DMS114 treated with DMSO at 0.1 percent for 48 hours (cell line): ENCODE results near the gene ZFYVE28.
"Not testable (repeated sequence)": the region's sequence is repeated elsewhere in the genome, so short reads cannot be mapped to it uniquely, and the experiment has no call there.

Experiments used
- DNase-seq: peaks from one replicate; lab custom pipeline; 2025; ENCODE audit not compliant: unreplicated experiment; lab: John Stamatoyannopoulos, UW

ZFYVE28 gene

DNA sequence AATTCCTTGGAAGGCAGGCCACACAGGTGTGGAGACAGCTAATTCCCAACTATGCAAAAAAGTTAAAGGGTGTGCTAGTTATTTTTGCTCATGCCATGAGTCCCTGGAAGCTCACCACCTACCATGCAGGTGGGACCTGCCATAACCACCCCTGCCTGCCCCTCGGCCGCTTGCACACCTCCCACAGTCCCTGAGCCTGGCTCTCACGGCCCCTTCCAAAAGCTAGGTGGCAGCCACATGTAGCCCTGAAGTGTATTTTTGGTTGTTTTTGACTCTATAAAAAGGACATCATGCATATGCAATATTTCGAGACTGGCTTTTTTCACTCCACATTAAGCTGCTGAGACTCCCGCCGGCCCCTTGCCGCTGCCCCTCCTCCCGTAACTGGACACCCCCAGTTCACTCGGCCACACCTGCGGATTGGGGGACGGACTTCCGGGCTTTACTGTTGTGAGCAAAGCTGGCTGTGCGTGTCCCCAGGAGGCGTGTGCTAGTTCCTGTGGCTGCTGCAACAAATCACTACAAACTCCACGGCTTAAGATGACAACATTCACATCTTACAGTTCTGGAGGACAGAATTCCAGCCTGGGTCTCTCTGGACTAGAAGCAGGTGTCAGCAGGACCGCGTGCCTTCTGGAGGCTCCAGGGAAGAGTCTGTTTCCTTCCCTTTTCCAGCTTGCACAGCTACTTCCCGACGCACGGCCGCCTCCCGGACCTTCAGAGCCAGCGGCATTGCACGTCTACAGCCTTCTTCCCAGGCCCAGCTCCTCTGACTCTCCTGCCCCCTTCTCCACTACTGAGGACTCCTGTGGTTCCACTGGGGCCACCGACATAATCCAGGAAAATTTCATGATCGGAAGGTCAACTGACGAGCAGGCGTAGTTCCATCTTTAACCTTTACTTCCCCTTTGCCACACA, 24.8 kb downstream of the ZFYVE28 start:
- DNase-seq = no peak

DNA sequence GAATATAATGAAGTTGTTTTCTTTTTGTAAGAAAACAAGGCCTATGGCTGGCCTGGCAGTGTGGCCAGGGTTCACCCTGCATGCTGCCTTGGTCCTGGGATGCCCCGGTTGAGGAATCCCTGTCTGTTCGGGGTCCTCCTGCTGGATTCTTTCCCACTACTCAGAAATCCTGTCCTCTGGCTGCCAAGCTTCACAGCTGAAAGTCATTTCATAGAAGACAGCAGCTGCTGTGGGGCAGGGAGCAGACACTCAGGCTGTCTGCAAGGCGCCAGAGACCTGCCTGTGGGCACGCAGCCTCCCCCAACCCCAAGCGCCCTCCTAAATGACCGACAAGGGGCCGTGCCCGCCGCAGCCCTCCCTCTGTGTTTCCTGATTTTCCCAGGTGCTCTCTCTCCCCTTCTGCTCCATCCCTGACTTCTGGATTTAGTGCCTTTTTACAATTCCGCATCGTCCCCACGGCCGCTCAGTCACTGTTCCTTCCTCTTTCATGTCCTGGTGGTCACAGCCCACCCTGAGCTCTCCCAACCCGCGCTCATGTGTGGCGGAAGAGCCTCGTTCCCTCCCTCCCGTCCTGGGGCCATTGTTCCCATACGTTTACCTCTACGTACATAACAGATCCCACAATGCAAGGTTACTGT, 27.5 kb downstream of the ZFYVE28 start:
- no peak for DNase-seq

DNA sequence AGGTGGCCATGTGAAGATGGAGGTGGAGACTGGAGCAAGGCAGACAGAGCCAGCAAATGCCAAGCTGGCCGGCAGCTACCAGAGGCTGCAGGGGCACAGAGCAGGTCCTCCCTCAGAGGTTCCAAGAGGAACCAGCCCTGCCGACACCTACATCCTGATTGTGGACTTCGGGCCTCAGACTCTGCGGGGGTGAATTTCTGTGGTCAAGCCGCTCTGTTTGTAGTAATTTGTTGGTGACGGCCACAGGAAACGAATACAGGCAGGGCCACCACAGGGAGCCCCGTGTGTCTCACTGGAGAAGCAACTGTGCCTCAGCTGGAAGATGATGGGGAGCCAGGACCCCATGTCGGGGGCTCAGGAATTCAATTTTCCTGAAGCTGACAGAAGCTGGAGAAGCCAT, 28.3 kb downstream of the ZFYVE28 start:
- no peak for DNase-seq

DNA sequence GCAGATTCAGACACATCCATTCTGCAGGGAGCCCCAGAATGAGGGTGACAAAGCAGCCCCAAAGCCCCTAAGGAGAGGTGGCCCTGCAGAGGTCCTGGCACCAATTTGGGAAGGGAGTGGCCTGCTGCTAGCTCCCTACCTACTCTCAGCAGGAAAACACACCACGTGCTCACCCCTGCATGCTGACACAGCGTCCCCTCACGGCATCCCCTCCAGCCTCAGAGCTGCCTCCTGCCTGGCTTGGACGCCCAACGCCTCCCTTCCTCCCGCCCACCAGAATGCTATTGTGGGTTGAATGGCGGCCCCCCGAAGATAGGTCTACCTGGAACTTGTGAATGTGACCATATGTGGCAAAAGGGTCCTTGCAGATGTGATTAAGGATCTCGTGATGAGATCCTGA, 28.8 kb downstream of the ZFYVE28 start:
- DNase-seq = no peak

DNA sequence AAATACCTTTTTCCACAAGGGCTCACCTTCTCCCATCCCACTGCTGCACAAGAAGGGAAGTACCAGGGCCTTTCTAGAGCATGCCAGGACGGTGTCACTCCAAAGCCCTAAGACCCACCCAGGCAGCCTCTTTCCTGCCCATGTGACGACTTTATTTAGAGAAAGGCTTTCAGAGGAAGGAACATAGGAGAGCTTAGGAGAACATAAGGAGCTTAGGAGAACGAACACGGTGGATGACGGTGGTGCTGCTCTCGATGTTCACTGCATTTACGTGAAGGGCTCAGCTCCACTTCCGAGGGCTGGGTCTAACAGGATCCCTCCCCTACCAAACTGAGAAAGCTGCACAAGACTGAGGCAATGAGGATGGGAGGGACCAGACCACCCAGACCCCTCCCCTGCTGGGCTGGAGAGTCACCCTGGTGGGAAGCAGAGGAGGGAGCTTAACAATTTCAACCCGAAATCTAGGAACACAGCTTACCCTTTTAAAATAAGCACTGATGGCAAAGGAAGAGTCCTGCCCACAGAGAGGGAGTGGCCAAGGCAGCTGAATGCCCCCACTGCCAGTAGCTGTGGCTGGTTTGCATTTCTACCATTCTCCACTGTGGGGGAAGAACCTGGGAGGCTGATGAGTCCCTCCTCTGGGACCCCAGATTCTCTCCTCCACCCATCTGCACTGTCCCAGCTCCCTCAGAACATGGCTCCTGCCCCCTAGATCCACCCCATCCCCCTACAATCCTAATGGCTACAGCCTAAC, 29.8 kb downstream of the ZFYVE28 start:
- no peak for DNase-seq

DNA sequence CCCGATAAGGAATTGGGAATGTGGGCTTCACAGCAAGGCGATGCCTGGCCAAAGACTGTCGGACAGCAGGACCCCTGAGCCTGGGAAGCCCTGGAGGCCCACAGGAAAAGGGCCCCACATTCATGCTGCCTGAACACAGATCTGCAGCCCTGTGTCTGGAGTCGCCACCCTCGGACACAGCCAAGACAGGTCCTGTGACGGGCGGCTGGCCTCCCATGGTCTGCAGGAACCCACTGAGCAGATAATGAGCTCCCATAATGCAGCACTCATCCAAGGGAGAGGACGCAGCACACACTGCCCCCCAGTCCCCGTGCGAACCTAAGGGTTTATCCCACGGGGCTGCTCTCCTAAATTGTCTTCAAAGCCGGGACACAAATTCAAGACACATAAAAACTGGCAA, 30.6 kb downstream of the ZFYVE28 start:
- no peak for DNase-seq

DNA sequence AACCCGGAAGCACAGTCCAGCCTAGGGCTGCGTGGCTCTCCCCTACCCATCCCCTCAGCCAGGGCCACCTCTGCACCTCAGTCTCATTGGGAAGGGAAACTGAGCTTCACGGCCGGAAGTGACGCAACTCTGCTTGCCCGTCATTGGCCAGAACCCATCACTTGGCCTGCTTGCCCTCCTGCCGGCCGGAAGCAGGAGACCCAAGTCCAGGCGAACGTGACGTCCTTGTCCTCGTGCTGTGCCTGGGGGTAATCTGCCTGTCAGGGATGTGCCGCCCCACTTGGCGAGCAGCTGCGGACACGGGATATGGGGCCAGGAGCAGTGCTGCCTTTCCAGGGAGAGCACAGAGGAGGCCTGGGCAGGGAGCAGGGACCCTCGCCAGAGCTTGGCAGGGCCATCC, 31.2 kb downstream of the ZFYVE28 start:
- DNase-seq = no peak

DNA sequence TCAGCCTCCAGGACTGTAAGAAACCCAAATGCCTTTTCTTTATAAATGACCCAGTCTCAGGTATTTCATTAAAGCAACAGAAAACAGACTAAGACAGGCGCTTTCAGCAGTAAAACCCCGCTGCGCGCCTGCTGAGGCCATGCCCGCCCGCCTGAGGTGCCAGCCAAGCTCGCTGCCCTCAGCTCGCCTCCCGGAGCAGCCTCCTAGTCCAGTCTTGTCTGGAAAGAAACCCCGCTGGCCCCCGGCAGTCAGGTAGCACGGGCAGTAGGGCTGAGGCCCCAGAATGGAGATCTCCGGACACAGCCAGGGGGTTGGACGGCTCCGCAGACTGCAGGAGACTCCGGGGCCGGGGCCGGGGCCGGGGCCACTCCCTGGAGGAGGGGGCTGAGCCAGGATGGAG, 31.7 kb downstream of the ZFYVE28 start:
- DNase-seq = no peak

DNA sequence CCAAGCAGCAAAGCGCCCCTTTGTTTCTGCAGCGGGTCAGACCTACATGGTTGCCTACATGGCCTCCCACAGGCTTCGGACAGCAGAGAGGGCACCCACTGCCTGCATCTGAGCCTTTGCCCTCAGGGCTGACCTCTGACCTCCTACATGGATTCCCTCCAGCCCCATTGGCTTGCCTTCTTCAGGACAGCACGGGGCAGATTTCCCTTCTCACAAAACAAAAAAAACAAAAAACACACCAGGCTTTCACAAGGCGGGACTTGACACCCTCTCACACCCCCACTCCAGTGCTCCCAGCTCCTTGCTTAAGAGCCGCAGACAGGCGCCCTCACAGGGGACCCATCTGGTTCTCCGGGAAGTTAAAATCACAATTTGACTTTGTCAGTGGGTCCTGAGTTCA, 32.9 kb downstream of the ZFYVE28 start:
- no peak for DNase-seq

DNA sequence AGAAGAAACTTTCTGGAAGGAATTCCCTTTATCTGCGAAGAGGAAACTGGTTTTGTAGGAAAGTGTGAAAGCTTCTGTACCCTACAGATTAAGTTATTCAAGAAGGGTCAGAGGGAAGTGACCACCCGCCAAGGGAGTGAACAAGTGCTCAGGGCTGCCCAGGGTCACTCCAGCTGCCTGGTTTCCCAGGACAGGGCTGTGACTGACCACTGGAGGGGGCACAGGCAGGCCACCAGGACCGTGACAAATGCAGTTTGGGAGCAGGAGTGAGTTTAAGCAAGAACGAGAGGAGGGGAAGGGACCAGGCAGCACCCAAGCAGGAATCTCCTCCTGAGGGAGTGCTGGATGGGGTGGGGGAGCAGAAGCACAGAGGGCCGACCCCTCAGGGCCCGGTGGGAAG, 34.2 kb downstream of the ZFYVE28 start:
- no peak for DNase-seq

DNA sequence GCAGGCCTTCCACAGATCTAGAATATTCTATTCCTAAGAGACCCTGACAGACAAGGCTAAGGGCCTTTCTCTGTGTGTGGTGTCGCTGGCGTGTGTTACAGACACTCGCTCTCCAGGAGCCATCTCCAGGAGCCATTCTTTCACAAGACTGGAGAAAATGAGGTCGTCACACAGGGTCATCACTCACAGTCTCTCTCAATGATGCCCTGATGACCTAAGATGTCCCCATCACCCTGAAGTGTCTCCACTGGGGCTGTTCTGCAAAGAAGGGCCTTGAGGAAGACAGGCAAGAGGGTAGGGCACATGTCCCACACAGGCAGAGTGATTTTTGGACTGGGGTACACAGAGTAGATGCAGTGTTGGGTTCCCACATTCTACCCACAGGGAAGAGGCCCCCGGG, 34.7 kb downstream of the ZFYVE28 start:
- no peak for DNase-seq

DNA sequence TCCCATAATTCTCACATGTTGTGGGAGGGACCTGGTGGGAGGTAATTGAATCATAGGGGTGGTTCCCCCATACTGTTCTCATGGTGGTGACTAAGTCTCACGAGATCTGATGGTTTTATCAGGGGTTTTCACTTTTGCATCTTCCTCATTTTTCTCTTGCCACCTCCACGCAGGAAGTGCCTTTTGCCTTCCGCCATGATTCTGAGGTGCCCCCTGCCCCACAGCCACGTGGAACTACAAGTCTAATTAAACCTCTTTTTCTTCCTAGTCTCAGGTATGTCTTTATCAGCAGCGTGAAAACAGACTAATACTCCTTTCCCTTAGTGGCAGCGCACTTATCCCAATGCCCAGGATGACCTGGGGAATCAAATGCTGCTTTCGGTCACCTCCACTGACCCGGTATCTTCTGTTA, 35.2 kb downstream of the ZFYVE28 start:
- not testable (repeated sequence) for DNase-seq

DNA sequence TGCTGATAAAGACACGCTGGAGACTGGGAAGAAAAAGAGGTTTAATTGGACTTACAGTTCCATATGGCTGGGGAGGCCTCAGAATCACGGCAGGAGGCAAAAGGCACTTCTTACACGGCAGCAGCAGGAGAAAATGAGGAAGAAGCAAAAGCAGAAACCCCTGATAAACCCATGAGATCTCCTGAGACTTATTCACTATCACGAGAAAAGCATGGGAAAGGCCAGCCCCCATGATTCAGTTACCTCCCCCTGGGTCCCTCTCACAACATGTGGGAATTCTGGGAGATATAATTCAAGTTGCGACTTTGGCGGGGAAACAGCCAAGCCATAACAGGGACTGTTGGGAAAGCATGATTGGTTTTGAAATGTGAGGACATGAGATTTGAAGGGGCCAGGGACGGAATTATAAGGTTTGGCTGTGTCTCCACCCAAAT, 35.7 kb downstream of the ZFYVE28 start:
- DNase-seq = not testable (repeated sequence)

DNA sequence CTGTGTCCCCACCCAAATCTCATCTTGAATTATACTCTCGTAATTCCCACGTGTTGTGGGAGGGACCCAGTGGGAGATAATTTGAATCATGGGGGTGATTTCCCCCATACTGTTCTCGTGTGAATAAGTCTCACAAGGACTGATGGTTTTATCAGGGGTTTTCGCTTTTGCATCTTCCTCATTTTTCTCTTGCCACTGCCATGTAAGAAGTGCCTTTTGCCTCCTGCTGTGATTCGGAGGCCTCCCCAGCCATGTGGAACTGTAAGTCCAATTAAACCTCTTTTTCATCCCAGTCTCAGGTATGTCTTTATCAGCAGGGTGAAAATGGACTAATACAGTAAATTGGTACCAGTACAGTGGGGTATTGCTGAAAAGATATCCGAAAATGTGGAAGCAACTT, 37.9 kb downstream of the ZFYVE28 start:
- DNase-seq = not testable (repeated sequence)

DNA sequence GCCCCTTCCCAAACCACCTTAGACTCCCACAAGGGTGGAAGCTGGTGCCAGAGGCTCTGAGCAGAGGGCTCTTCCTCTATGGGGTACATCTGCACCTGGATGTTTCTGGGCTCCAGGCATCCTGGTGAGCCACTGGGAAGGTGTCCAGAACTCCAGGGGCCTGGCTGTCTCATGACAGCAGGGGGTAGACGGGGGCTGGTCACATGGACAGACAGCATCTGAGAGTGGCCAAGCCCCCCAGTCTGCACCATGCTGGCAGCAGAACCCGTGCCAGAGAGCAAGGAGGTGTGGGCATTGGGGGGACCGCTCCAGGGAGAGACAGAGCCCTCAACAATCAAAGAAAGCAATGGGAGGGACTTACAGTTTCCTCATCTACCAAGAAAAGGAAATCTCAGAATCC, 39.5 kb downstream of the ZFYVE28 start:
- no peak for DNase-seq

DNA sequence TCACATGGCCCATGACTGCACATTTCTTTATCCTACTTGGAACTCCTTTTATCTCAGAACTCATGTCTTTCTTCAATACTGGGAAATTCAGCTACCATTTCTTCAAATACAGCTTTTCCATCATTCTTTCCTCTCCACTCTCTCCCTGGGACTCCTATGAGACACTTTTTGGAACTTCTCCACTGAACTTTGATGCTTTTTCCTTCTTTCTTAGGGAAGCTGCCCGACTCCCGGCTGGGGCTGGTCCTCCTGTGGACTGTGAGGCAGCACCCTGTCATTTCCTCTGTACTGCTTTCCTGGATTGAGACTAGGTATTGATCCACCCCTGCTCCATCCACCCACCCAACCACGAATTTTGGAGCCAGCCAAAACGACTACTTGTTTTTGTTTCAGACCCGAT, 40.0 kb downstream of the ZFYVE28 start:
- no peak for DNase-seq

DNA sequence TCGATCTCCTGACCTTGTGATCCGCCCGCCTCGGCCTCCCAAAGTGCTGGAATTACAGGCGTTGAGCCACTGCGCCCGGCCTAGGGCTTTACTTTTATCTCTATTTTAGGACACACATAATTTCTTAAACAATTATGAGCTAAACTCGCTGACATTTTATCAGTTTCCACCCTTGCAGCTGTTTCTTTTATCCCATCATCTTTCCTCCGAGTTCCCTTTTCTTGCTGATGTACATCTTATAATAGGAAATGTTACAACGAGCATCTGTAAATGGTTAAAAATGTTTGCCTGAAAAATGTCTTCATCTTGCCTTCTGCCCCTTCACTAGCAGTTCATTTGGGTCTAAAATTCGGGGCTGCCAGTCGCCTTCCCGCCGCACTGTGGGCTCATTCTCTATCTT, 41.2 kb downstream of the ZFYVE28 start:
- no peak for DNase-seq

DNA sequence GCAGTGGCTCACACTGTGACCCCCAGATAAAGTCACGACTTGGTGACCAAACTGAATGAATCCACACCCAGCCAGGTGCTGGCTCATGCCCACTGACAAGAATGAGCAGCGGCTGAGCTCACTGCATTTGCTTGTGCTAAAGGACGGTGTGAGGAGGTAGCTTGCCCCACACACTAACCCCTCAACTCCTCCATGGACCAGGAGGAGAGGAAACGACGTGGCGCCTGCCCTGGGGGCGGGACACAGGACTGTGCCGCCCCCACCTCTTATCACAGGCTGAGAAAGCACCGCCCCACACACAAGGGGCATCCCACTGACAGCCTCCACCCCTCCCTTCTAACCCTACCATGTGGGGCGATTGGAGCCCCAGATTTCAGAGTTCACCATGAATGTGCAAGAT, 43.0 kb downstream of the ZFYVE28 start:
- no peak for DNase-seq

DNA sequence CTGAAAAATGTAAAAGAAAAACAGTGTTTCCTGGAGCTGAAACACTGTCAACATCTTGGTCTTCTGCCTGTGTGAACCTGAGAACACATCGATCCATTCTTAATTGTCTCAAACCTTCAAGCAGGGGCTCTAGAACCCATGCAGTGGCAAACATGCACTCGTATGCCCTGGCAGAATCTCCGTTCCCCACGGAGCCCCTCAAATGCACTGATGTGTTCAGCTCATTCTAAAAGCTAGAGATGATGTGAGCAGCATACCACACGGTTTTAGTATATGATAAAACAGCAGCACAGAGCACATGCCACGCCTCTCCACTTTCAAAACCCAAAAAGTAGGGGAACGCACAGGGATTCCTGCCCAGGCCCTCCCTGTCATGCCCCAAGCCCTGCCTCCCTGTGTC, 44.9 kb downstream of the ZFYVE28 start:
- no peak for DNase-seq

DNA sequence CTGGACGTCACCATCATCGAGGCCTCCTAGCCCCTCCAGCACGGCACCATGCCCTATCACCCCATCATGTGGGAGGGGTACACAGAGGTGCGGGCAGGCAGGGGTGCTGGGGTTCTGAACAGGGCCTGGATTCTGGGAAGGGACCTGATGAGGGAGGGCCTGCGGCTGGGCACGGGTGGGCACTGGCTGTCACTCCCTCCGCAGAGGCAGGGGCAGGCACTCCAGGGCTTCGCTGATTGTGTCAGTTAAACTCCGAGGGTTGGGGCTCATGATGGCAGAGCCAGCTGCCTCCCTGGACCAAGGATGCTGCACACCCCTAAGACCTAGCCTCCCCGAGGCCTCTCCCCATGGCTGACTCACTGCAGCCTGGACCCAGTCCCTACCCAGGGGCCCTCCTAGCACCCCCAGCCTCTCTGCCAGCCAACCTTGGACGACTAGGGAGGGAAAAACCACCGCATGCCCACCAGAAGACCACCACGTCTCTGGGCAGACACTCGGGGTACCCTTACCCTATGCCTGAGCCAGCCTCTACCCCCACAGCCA, 45.9 kb downstream of the ZFYVE28 start:
- no peak for DNase-seq

DNA sequence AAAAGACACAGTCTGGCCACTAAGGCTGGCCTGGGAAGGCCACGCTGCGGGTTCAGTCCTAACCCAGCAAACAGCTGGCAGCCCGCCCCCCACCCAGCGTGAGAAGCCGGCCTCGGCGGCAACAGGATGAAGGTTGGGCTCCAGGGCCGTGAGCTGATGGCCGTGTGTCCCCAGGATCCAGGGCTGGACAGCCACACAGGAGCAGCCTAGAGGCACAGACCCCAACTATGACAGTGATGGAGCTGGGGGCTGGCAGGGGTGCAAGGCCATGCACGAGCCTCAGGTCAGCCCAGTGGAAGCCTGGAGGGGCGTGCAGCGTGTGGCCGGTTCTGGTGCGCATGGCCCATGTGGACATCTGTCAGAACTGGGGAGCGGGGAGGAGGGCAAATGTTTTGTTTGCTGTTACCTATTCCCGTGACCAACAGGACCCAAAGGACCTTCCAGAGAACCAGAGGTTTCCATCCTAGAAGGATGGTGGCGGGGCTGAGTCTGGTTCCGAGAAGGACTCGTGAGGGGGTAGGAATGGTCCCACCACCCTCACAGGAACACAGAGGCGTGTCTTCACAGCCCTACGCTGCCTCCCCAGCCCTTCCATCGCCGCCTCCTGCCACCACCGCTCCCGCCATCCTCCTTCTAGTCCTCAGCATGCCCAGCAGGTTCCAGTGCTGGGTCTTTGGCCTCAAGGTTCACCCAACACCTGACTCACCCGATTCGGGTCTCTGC, 46.5 kb downstream of the ZFYVE28 start:
- no peak for DNase-seq
